Adrenal gland (tissue), 12 donors: ENCODE measurements around the gene PIP5K1C. TPM values are rescaled to one million over a fixed set of nuclear protein-coding genes. Genes with fewer than 3 reads are reported as not detected.

Experiments
- DNase-seq, 7 donors: peaks; one replicate each; pipeline ENCODE4 v3.0.0-alpha.2; 2019 to 2020
- H3K27ac ChIP-seq, 5 donors: fragments of 200-600 bp; sonication (generic) in 4 of 5; 1 replicate in 3 of 5; 2 replicates in 2 of 5; pipeline versions ENCODE4 v1.5.1 to v1.8.0; 2016 to 2020; ENCODE audit warnings: mild to moderate bottlenecking in 1 of 5
- H3K27me3 ChIP-seq: fragments of 200-600 bp; 2 replicates; pipeline ENCODE4 v1.8.0; 2021
- H3K36me3 ChIP-seq, 2 donors: fragments of 200-600 bp; replicated peaks in 1 of 2; 1 replicate in 1 of 2; 2 replicates in 1 of 2; pipeline versions ENCODE4 v1.5.1 to v1.8.0; 2018 to 2022
- H3K4me1 ChIP-seq, 2 donors: fragments of 200-600 bp; replicated peaks in 1 of 2; 1 replicate in 1 of 2; 2 replicates in 1 of 2; pipeline versions ENCODE4 v1.5.1 to v1.8.0; 2018 to 2021
- H3K4me3 ChIP-seq, 4 donors: fragments of 200-600 bp; sonication (generic) in 3 of 4; one replicate each; pipeline ENCODE4 v1.5.1; 2016 to 2018
- H3K9me3 ChIP-seq, 3 donors: fragments of 200-600 bp; sonication (generic) in 1 of 3; replicated peaks in 1 of 3; 1 replicate in 2 of 3; 2 replicates in 1 of 3; pipeline versions ENCODE4 v1.5.1 to v1.8.0; 2016 to 2021
- POLR2A ChIP-seq, 2 donors: fragments of 450-650 bp; IDR thresholded peaks; one replicate each; pipeline ENCODE4 v1.6.1; 2017; ENCODE audit warnings: antibody characterized with exemption in 2 of 2, mild to moderate bottlenecking in 2 of 2, moderate library complexity in 1 of 2
- WGBS, 4 donors: extraction: QIAGEN DNeasy Blood & Tissue Kit in 2 of 4; methylation state at CpG; one replicate each; pipeline versions ENCODE4 v1.1.5 to v1.1.7; 2013 to 2017; 5-methylcytosine and 5-hydroxymethylcytosine counted together
- intact Hi-C, 2 donors: fragments of 100-400 bp; cut with DNase I; formaldehyde crosslinking; loops; one replicate each; pipeline versions ENCODE4 v1.14.1 to v1.15.0; 2022 to 2023
- polyA plus RNA-seq, 3 donors: library from polyadenylated mRNA; stranded (reverse); fragments of 200-250 nt in 2 of 3; fragments of 350-450 nt in 1 of 3; fragmentation: Illumina TruSeq in 1 of 3; extraction: RNeasy Lipid Tissue Mini Kit (QIAGEN cat#74804) in 1 of 3; gene quantifications; one replicate each; pipeline ENCODE4 v1.2.3, GENCODE V29; 2013 to 2014
- total RNA-seq, 9 donors: library from RNA; depleted of rRNA in 4 of 9; stranded (reverse); fragments of >200 nt in 4 of 9; fragments of 120-200 nt in 1 of 9; fragmentation: NEBNext Ultra II Directional in 1 of 9; extraction: Animal tissue kit (Norgen Biotek cat#: 25700) in 1 of 9; gene quantifications; one replicate each; pipeline versions ENCODE4 v1.1.0 to v1.2.4, GENCODE V29; 2013 to 2023
- TF ChIP-seq, protein P1 (sequence below), 6 experiments: fragments of 450-650 bp in 4 of 6; fragments of 200-600 bp in 2 of 6; sonication (generic) in 1 of 6; IDR thresholded peaks; 1 replicate in 5 of 6; 2 replicates in 1 of 6; pipeline versions ENCODE4 v1.5.1 to v1.8.0; 2016 to 2021; ENCODE audit warnings: antibody characterized with exemption in 6 of 6, mild to moderate bottlenecking in 2 of 6, moderate library complexity in 1 of 6
- donor health status: healthy with polysubstance abuse.
- donor health status: Bipolar disorder and iron deficiency.
- donor health status: DM: yes; HTN: yes; CAD: no.
- donor health status: DM: no; HTN: no; CAD: no.
- donor health status: DM: no; HTN: no; CAD: no.
- donor health status: DM: yes; HTN: yes; CAD: no.

PIP5K1C gene
- total and polyA plus RNA-seq, 12 donors: 4.0 to 44.7 (median 31.0) TPM

DNA sequence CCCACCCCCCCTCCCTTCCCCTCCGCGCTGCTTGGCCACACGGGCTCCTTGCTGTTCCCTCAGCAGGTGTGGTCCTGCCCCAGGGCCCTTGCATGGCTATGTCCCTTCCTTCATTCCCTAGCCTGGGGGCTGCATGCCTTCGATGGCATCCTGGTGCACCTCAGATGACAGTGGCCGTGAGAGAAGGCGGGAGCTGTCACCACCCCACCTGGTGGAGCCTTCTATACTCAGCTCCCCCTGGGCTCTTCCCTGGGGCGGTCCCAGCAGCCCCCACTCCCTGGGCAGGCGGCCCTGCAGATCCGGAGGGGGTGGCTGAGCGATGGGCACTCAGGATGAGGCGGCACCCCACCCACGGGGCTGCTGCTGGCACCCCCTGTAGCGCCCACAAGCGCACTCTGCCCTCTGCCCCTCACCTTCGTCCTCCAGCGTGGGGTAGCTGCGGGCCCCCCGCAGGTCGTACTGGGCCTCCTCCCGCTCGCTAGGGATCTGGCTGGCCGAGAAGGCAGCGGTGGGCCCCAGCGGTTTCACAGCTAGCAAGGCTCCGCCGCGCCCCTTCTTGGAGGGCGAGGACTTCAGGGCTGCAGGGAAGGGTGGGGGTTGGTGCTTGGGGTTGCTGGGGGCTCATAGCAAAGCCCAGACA, 56.5 kb downstream of the PIP5K1C start:
- no peak for DNase-seq
- 92 to 96% (median 95%) methylated on average over 14 to 28 of the region's 28 CpGs for WGBS, 4 donors
- H3K9me3 ChIP-seq: no peaks in the 10 kb centered on the region
- no peak overlapping the region for H3K4me3 ChIP-seq
- no peaks in the 10 kb centered on the region for H3K4me1 ChIP-seq
- peaks cover 0 to 35% of the 10 kb centered on the region in 2 donors for H3K36me3 ChIP-seq
- intact Hi-C loops: no loop called here
- H3K27me3 ChIP-seq: no peaks in the 10 kb centered on the region
- H3K27ac ChIP-seq: no peak overlapping the region
- TF ChIP-seq, protein P1, sequence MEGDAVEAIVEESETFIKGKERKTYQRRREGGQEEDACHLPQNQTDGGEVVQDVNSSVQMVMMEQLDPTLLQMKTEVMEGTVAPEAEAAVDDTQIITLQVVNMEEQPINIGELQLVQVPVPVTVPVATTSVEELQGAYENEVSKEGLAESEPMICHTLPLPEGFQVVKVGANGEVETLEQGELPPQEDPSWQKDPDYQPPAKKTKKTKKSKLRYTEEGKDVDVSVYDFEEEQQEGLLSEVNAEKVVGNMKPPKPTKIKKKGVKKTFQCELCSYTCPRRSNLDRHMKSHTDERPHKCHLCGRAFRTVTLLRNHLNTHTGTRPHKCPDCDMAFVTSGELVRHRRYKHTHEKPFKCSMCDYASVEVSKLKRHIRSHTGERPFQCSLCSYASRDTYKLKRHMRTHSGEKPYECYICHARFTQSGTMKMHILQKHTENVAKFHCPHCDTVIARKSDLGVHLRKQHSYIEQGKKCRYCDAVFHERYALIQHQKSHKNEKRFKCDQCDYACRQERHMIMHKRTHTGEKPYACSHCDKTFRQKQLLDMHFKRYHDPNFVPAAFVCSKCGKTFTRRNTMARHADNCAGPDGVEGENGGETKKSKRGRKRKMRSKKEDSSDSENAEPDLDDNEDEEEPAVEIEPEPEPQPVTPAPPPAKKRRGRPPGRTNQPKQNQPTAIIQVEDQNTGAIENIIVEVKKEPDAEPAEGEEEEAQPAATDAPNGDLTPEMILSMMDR (IDR thresholded peaks at IDR 0.05): no peak
- no peak for TF ChIP-seq POLR2A (IDR thresholded peaks at IDR 0.05)

DNA sequence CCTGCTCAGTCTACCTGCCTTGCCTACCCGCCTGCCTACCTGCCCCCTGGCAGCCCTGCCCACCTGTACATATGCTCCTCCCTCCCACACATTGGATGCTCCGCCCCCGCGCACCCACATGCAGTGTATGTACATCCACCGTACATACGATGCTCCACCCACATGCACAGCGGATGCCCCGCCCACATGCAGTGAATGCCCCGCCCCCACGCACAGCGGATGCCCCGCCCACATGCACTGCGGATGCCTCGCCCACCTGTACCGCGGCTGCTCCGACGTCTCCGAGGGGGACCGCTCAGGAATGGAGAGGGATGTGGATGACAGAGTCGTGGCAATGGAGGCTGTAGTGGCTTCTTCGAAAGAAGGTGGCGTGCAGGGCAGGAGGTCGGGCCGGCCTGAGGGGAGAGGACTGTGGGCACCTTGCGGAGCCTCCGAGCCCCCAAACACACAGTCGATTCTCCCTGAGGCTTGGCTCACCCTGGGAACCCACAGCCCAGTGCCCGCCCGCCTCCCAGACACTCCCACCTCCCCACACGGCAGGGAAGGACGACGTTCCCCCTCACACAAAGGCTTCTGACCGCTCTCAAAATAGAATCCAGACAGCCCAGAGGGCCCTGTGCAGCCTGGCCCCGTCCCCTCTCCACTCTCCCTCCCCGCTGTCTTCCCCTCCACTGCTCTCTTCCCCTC, 57.1 kb downstream of the PIP5K1C start:
- no peak overlapping the region for H3K27ac ChIP-seq
- no peak for DNase-seq
- TF ChIP-seq, protein P1 (IDR thresholded peaks at IDR 0.05): no peak
- TF ChIP-seq POLR2A (IDR thresholded peaks at IDR 0.05): no peak
- H3K36me3 ChIP-seq: peaks cover 0 to 42% of the 10 kb centered on the region in 2 donors
- H3K4me3 ChIP-seq: no peak overlapping the region
- H3K9me3 ChIP-seq: no peaks in the 10 kb centered on the region
- H3K4me1 ChIP-seq: no peaks in the 10 kb centered on the region
- 89 to 92% (median 90%) methylated on average over 31 to 36 of the region's 36 CpGs for WGBS, 4 donors
- no peaks in the 10 kb centered on the region for H3K27me3 ChIP-seq
- intact Hi-C loops: no loop called here

DNA sequence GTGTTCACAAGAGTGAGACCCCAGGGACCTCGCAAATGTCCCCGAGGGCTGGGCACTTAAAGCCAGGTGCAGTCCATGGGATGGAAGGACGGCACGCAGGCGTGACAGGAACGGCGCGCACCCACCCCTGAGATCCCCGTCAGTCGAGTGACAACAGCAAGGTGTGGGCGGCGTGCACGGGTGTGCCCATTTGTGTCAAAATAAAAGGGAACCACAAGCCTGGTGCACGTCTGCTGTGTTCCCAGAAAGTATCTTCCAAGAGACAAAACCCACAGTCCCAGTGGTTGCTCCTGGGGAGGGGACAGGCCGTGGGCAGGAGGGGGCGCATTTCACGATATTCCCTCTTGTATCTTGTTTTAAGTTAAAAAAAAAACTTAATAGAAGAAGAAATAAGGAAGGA, 58.0 kb downstream of the PIP5K1C start:
- DNase-seq: no peak
- no peaks in the 10 kb centered on the region for H3K9me3 ChIP-seq
- H3K27ac ChIP-seq: no peak overlapping the region
- 91 to 95% (median 94%) methylated on average over 16 to 17 of the region's 17 CpGs for WGBS, 4 donors
- intact Hi-C loops: no loop called here
- H3K4me1 ChIP-seq: no peaks in the 10 kb centered on the region
- H3K27me3 ChIP-seq: no peaks in the 10 kb centered on the region
- H3K36me3 ChIP-seq: peaks cover 0 to 47% of the 10 kb centered on the region in 2 donors
- H3K4me3 ChIP-seq: no peak overlapping the region
- TF ChIP-seq POLR2A (IDR thresholded peaks at IDR 0.05): no peak
- TF ChIP-seq, protein P1 (IDR thresholded peaks at IDR 0.05): no peak

DNA sequence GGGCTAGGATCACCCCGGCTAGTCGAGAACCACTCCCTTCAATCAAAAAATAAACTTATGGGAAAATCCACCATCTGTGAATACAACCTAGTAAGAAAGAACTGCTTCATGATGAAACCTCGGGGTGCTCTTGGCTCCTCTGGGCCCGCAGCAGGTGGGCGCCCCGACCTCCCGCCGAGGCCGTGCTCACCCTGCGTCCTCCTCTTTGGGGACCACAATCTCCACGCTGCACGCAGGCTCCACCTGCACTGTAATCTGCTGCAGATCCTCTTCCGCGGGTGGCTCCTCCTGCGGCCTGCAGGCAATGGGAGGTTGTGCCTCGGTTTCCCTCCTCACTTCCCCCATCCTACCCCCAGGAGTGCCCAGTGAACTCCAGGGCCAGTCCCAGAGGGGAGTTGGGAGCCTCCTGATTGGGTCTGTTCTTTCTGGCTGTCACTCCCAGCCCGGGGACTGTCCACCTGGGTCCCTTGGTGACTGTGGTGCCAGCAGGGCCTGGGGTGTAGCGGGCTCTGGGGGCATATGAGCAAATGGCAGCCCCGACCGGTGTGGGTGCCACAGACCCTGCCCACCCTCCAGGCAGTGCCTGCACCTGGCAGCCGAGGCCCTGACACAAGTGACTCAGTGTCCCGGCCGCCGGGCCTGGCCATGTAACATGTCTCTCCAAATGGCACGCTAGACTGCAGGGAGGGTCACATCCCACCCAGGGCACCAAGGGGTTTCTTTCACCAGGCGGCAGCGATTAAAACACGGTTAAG, 58.6 kb downstream of the PIP5K1C start:
- intact Hi-C loops: no loop called here
- Histone ChIP-seq H3K27ac (no peak overlapping the region), H3K4me1 (no peaks in the 10 kb centered on the region), H3K36me3 (peaks cover 0 to 47% of the 10 kb centered on the region in 2 donors), H3K4me3 (no peak overlapping the region), H3K27me3 (no peaks in the 10 kb centered on the region), H3K9me3 (no peaks in the 10 kb centered on the region)
- TF ChIP-seq, protein P1 (IDR thresholded peaks at IDR 0.05): no peak
- no peak for TF ChIP-seq POLR2A (IDR thresholded peaks at IDR 0.05)
- DNase-seq: no peak
- 94 to 97% (median 95%) methylated on average over 18 to 28 of the region's 28 CpGs for WGBS, 4 donors
